ENCODE results near the gene NHLRC4. TPM values are rescaled to one million over a fixed set of nuclear protein-coding genes. Genes with fewer than 3 reads are reported as not detected.

NHLRC4 gene
- total RNA-seq, 2 experiments from 2014 or later, result 0.45 to 0.55 TPM

DNA sequence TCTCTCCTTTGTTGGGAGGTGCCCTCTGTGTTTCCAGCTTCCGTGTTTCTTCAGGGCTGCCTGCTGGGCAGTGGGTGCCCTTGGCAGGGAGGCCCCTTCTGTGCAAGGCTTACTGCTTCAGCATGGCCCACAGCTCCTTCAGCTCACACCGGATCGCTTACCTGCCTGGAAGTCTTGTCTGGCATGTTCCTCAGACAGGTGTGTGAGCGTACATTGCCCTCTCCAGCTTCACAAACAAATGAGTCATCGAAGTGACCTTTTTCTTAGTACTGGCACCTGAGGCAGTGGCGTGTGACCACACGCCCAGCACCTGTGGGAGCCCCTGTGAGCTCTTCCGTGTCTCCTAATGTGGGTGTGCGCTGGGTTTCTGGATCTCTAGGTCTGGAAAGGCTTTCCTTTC lies 26.6 kb downstream of the NHLRC4 start:
- H3K27ac Mint-ChIP-seq, result no peak overlapping the region
- no peak for ATAC-seq (ENCODE audit: poor library complexity)
- POLR2A ChIA-PET, result interaction anchor here (1.8 kb wide), 1 partner anchor 43 kb away, joined by 7 read pairs; the partner anchor contains the start of gene METTL26

DNA sequence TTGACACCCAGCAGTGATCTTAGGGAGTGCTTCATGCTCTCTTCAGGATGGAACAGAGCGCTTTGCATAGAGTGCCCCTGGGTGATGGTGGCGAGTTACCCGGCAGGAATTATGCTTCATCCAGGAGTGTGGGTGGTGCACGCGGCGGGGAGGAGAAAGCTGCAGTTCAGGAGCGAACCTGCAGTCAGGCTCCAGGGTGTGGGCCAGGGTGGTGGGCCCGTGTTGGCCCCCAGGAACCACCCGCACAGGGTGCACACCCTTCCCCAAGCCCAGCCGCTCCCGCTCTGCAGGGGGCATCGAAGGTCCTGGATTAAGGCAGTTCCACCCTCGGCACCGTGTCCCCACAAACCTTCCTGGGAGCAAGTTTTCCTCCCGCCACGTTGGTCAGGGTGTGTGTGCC lies 27.0 kb downstream of the NHLRC4 start:
- DNase-seq, result no peak
- H3K36me3 Mint-ChIP-seq (ENCODE audit: low read depth), result peaks cover 14% of the 10 kb centered on the region
- Histone ChIP-seq H3K4me1 (ENCODE audit: insufficient read depth, low read length) (peaks cover 24% of the 10 kb centered on the region), H3K4me3 (ENCODE audit: low read length) (no peak overlapping the region), H3K27ac (ENCODE audit: low read depth in 1 of 2, low read length in 2 of 2) (no peak overlapping the region), H3K27me3 (ENCODE audit: control insufficient read depth in 1 of 2, insufficient read depth in 2 of 2, low read length in 2 of 2) (no peaks in the 10 kb centered on the region), H3K9me3 (ENCODE audit: control insufficient read depth in 1 of 2, insufficient read depth in 1 of 2, low read length in 2 of 2) (no peaks in the 10 kb centered on the region), H3K36me3 (ENCODE audit: insufficient read depth, low read length) (peaks cover 2% of the 10 kb centered on the region)
- H3K27me3 Mint-ChIP-seq, result no peaks in the 10 kb centered on the region
- ChIA-PET POLR2A (interaction anchor here (1.8 kb wide), 1 partner anchor 43 kb away, joined by 7 read pairs; the partner anchor contains the start of gene METTL26), CTCF (interaction anchor here (1.0 kb wide), 1 partner anchor 15 kb away, joined by 3 read pairs; no protein-coding TSS in a partner anchor)
- H3K4me1 Mint-ChIP-seq (ENCODE audit: low read depth), result peaks cover 16% of the 10 kb centered on the region
- H3K27ac Mint-ChIP-seq, result no peak overlapping the region
- H3K4me3 Mint-ChIP-seq, result peak overlapping the region; percentile 48
- TF ChIP-seq, protein P1, sequence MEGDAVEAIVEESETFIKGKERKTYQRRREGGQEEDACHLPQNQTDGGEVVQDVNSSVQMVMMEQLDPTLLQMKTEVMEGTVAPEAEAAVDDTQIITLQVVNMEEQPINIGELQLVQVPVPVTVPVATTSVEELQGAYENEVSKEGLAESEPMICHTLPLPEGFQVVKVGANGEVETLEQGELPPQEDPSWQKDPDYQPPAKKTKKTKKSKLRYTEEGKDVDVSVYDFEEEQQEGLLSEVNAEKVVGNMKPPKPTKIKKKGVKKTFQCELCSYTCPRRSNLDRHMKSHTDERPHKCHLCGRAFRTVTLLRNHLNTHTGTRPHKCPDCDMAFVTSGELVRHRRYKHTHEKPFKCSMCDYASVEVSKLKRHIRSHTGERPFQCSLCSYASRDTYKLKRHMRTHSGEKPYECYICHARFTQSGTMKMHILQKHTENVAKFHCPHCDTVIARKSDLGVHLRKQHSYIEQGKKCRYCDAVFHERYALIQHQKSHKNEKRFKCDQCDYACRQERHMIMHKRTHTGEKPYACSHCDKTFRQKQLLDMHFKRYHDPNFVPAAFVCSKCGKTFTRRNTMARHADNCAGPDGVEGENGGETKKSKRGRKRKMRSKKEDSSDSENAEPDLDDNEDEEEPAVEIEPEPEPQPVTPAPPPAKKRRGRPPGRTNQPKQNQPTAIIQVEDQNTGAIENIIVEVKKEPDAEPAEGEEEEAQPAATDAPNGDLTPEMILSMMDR (IDR thresholded peaks at IDR 0.05), result no peak
- ATAC-seq (ENCODE audit: poor library complexity), result no peak
- H3K9me3 Mint-ChIP-seq, result no peaks in the 10 kb centered on the region
- intact Hi-C loops (cut with DNase I, micrococcal nuclease), result loop anchor here in 1 of 2 experiments (5.0 kb wide), 1 partner anchor 68 kb away; no protein-coding TSS in a partner anchor

More for the DNA sequence above, 26.6 kb downstream of the NHLRC4 start:
- Histone ChIP-seq H3K27ac (ENCODE audit: low read depth in 1 of 2, low read length in 2 of 2) (no peak overlapping the region), H3K4me1 (ENCODE audit: insufficient read depth, low read length) (peaks cover 27% of the 10 kb centered on the region), H3K27me3 (ENCODE audit: control insufficient read depth in 1 of 2, insufficient read depth in 2 of 2, low read length in 2 of 2) (no peaks in the 10 kb centered on the region), H3K4me3 (ENCODE audit: low read length) (no peak overlapping the region), H3K36me3 (ENCODE audit: insufficient read depth, low read length) (peaks cover 2% of the 10 kb centered on the region), H3K9me3 (ENCODE audit: control insufficient read depth in 1 of 2, insufficient read depth in 1 of 2, low read length in 2 of 2) (no peaks in the 10 kb centered on the region)
- TF ChIP-seq, protein P1 (IDR thresholded peaks at IDR 0.05), result no peak
- DNase-seq, result no peak
- CTCF ChIA-PET, result no interaction called here
- peaks cover 16% of the 10 kb centered on the region for H3K4me1 Mint-ChIP-seq (ENCODE audit: low read depth)
- H3K4me3 Mint-ChIP-seq, result peak overlapping the region; percentile 48
- no peaks in the 10 kb centered on the region for H3K9me3 Mint-ChIP-seq
- intact Hi-C loops (cut with DNase I, micrococcal nuclease), result loop anchor here in 1 of 2 experiments (5.0 kb wide), 1 partner anchor 69 kb away; no protein-coding TSS in a partner anchor
- H3K36me3 Mint-ChIP-seq (ENCODE audit: low read depth), result peaks cover 17% of the 10 kb centered on the region
- no peaks in the 10 kb centered on the region for H3K27me3 Mint-ChIP-seq

DNA sequence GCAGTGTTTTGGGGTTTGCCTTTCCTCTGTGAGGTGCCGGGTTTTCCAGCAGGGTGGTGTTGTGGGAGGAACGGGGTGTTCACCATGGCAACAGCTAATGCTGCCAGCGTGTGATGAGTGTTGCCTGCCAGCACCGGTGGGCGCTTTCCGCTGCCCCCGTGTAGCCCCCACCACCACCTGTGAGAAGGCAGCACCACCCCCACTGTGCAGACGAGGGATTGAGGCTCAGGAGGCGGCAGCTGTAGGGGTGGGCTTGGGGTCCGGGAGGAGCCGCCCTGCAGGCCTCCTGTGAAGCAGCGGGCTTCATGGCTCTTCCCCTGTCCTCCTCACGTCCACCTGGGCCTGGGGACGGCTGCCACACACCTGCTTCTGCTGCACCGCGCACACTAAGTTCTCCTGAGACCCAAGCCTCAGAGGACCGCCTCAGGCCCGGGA lies 28.3 kb downstream of the NHLRC4 start:
- no peak for ATAC-seq (ENCODE audit: poor library complexity)
- Histone ChIP-seq H3K27me3 (ENCODE audit: control insufficient read depth in 1 of 2, insufficient read depth in 2 of 2, low read length in 2 of 2) (no peaks in the 10 kb centered on the region), H3K27ac (ENCODE audit: low read depth in 1 of 2, low read length in 2 of 2) (no peak overlapping the region), H3K4me3 (ENCODE audit: low read length) (no peak overlapping the region), H3K9me3 (ENCODE audit: control insufficient read depth in 1 of 2, insufficient read depth in 1 of 2, low read length in 2 of 2) (peaks cover 0 to 7% of the 10 kb centered on the region in 2 experiments), H3K36me3 (ENCODE audit: insufficient read depth, low read length) (peaks cover 7% of the 10 kb centered on the region), H3K4me1 (ENCODE audit: insufficient read depth, low read length) (peaks cover 24% of the 10 kb centered on the region)
- intact Hi-C loops (cut with DNase I, micrococcal nuclease), result no loop called here
- Mint-ChIP-seq H3K36me3 (ENCODE audit: low read depth) (peaks cover 9% of the 10 kb centered on the region), H3K27ac (no peak overlapping the region), H3K27me3 (no peaks in the 10 kb centered on the region), H3K4me3 (no peak overlapping the region), H3K4me1 (ENCODE audit: low read depth) (peaks cover 16% of the 10 kb centered on the region), H3K9me3 (no peaks in the 10 kb centered on the region)
- TF ChIP-seq, protein P1 (IDR thresholded peaks at IDR 0.05), result no peak
- no peak for DNase-seq
- ChIA-PET POLR2A (no interaction called here), CTCF (no interaction called here)
